LNCaP clone FGC (cell line): Measurements from ENCODE around the gene ZC3H7A.

Experiments used
- DNase-seq: peaks from one replicate; pipeline ENCODE4 v3.0.0-alpha.2; 2011; ENCODE audit warnings: low read depth
- H3K4me3 ChIP-seq: 2 replicates; pipeline ENCODE4 v1.5.1; 2011; ENCODE audit warnings: mild to moderate bottlenecking, low read depth, low read length, control low read depth
- CTCF ChIP-seq: IDR thresholded peaks from 2 replicates; pipeline ENCODE4 v1.5.1; 2012; ENCODE audit warnings: mild to moderate bottlenecking; ENCODE audit not compliant: control insufficient read depth, insufficient read depth; ENCODE audit errors: extremely low read depth

Gene ZC3H7A

GRCh38 chr16:11735787-11736186, 61.3 kb downstream of the ZC3H7A start:
- no peak overlapping the region for H3K4me3 ChIP-seq

GRCh38 chr16:11734653-11735043, 62.4 kb downstream of the ZC3H7A start:
- H3K4me3 ChIP-seq: no peak overlapping the region
- TF ChIP-seq CTCF: no peak
- no peak for DNase-seq

More at GRCh38 chr16:11735787-11736186, 61.3 kb downstream of the ZC3H7A start:
- no peak for TF ChIP-seq CTCF
- no peak for DNase-seq

- no peak for DNase-seq
- no peak overlapping the region for H3K4me3 ChIP-seq
- TF ChIP-seq CTCF: no peak
Observed at GRCh38 chr16:11734025-11734652, 62.9 kb downstream of the ZC3H7A start.

- H3K4me3 ChIP-seq: no peak overlapping the region
- TF ChIP-seq CTCF: no peak
- DNase-seq: no peak
Observed at GRCh38 chr16:11731222-11731621, 65.8 kb downstream of the ZC3H7A start.

- TF ChIP-seq CTCF: no peak
- H3K4me3 ChIP-seq: no peak overlapping the region
- DNase-seq: no peak
Observed at GRCh38 chr16:11729787-11730186, 67.3 kb downstream of the ZC3H7A start.

- no peak for TF ChIP-seq CTCF
- H3K4me3 ChIP-seq: no peak overlapping the region
- no peak for DNase-seq
Observed at GRCh38 chr16:11727796-11728543, 69.1 kb downstream of the ZC3H7A start.
